Body of pancreas (tissue), 4 donors: ENCODE data around the gene MARCO.
"Not testable (repeated sequence)": the region's sequence is repeated elsewhere in the genome, so short reads cannot be mapped to it uniquely, and the experiment has no call there.

Experiments
- POLR2A ChIP-seq, 3 donors: fragments of 450-650 bp; IDR thresholded peaks; one replicate each; pipeline ENCODE4 v1.6.1; 2016; ENCODE audit warnings: antibody characterized with exemption in 3 of 3, mild to moderate bottlenecking in 2 of 3
- TF ChIP-seq, protein P1 (sequence below), 7 experiments: fragments of 450-650 bp in 4 of 7; fragments of 200-600 bp in 3 of 7; sonication (generic) in 3 of 7; IDR thresholded peaks; one replicate each; pipeline ENCODE4 v1.5.1; 2016 to 2019; ENCODE audit warnings: antibody characterized with exemption in 7 of 7

DNA sequence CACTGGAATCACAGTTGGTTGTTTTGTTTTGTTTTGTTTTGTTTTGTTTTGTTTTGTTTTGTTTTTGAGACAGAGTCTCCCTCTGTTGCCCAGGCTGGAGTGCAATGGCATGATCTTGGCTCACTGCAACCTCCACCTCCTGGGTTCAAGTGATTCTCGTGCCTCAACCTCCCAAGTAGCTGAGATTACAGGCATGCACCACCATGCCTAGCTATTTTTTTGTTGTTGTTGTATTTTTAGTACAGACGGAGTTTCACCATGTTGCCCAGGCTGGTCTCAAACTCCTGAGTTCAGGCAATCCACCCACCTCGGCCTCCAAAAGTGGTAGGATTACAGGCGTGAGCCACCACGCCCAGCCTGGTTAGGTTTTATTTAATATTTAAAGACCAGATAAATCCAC is 95.9 kb downstream of the MARCO start:
- TF ChIP-seq, protein P1, sequence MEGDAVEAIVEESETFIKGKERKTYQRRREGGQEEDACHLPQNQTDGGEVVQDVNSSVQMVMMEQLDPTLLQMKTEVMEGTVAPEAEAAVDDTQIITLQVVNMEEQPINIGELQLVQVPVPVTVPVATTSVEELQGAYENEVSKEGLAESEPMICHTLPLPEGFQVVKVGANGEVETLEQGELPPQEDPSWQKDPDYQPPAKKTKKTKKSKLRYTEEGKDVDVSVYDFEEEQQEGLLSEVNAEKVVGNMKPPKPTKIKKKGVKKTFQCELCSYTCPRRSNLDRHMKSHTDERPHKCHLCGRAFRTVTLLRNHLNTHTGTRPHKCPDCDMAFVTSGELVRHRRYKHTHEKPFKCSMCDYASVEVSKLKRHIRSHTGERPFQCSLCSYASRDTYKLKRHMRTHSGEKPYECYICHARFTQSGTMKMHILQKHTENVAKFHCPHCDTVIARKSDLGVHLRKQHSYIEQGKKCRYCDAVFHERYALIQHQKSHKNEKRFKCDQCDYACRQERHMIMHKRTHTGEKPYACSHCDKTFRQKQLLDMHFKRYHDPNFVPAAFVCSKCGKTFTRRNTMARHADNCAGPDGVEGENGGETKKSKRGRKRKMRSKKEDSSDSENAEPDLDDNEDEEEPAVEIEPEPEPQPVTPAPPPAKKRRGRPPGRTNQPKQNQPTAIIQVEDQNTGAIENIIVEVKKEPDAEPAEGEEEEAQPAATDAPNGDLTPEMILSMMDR (IDR thresholded peaks at IDR 0.05), result not testable (repeated sequence)
- TF ChIP-seq POLR2A (IDR thresholded peaks at IDR 0.05), result not testable (repeated sequence)
